Keratinocyte (primary cell): ENCODE data around the gene TEX13D. TPM values are rescaled to one million over a fixed set of nuclear protein-coding genes. Genes with fewer than 3 reads are reported as not detected.
A peak's percentile ranks its signal among the peaks of the same experiment; 100 is the strongest.
"Not testable (repeated sequence)": the region's sequence is repeated elsewhere in the genome, so short reads cannot be mapped to it uniquely, and the experiment has no call there.

Source experiments
- DNase-seq: peaks from one replicate; pipeline ENCODE4 v3.0.0-alpha.2; 2011; ENCODE audit warnings: low read depth, missing footprints, low spot score
- FAIRE-seq: peaks from 2 replicates; lab custom pipeline; 2011; peaks lifted over from hg19 to GRCh38; lab: Jason Lieb, UNC
- H2AFZ ChIP-seq: 2 replicates; pipeline ENCODE4 v1.6.0; 2012; ENCODE audit warnings: low read length, control low read depth, inconsistent platforms; ENCODE audit not compliant: control insufficient read depth
- H3K27ac ChIP-seq: 2 replicates; pipeline ENCODE4 v1.5.1; 2011; ENCODE audit warnings: low read length; ENCODE audit not compliant: control insufficient read depth, insufficient read depth
- H3K27me3 ChIP-seq: 3 replicates; pipeline ENCODE4 v1.6.0; 2011; ENCODE audit warnings: low read length; ENCODE audit not compliant: control insufficient read depth, insufficient read depth; ENCODE audit errors: extremely low read depth
- H3K36me3 ChIP-seq, 2 experiments: 2 replicates in 1 of 2; 3 replicates in 1 of 2; pipeline ENCODE4 v1.5.1; 2011; ENCODE audit warnings: low read length in 2 of 2, mild to moderate bottlenecking in 1 of 2; ENCODE audit not compliant: control insufficient read depth in 2 of 2, insufficient read depth in 2 of 2; ENCODE audit errors: extremely low read depth in 1 of 2
- H3K4me1 ChIP-seq: 3 replicates; pipeline ENCODE4 v1.5.1; 2011; ENCODE audit warnings: low read length; ENCODE audit not compliant: control insufficient read depth, insufficient read depth; ENCODE audit errors: extremely low read depth
- H3K4me2 ChIP-seq: 3 replicates; pipeline ENCODE4 v1.6.0; 2011; ENCODE audit warnings: low read depth, low read length; ENCODE audit not compliant: control insufficient read depth, insufficient read depth; ENCODE audit errors: extremely low read depth
- H3K4me3 ChIP-seq, 3 experiments: fragments of 200-600 bp in 1 of 3; sonication (generic) in 1 of 3; 2 replicates in 2 of 3; 3 replicates in 1 of 3; pipeline ENCODE4 v1.5.1; 2011 to 2016; ENCODE audit warnings: low read length in 3 of 3, mild to moderate bottlenecking in 3 of 3, control low read depth in 2 of 3, inconsistent platforms in 1 of 3, low read depth in 1 of 3, mixed read lengths in 1 of 3, mixed run types in 1 of 3, moderate library complexity in 1 of 3; ENCODE audit not compliant: control insufficient read depth in 2 of 3, insufficient read depth in 2 of 3; ENCODE audit errors: extremely low read depth in 1 of 3
- H3K79me2 ChIP-seq: 2 replicates; pipeline ENCODE4 v1.6.0; 2012; ENCODE audit warnings: low read length; ENCODE audit not compliant: control insufficient read depth, insufficient read depth
- H3K9ac ChIP-seq: 3 replicates; pipeline ENCODE4 v1.6.0; 2011; ENCODE audit warnings: low read length; ENCODE audit not compliant: control insufficient read depth, insufficient read depth; ENCODE audit errors: extremely low read depth
- H3K9me1 ChIP-seq: 3 replicates; pipeline ENCODE4 v1.6.0; 2011; ENCODE audit warnings: low read length; ENCODE audit not compliant: control insufficient read depth, insufficient read depth; ENCODE audit errors: extremely low read depth
- H3K9me3 ChIP-seq: 2 replicates; pipeline ENCODE4 v1.5.1; 2012; ENCODE audit warnings: low read depth, low read length; ENCODE audit not compliant: control insufficient read depth
- H4K20me1 ChIP-seq: 3 replicates; pipeline ENCODE4 v1.6.0; 2011; ENCODE audit warnings: low read length; ENCODE audit not compliant: control insufficient read depth, insufficient read depth; ENCODE audit errors: extremely low read depth
- EZH2 ChIP-seq: IDR thresholded peaks from one replicate; pipeline ENCODE4 v1.6.1; 2012; ENCODE audit warnings: inconsistent platforms, mild to moderate bottlenecking, low read length, moderate library complexity
- dilution Hi-C: fragments of 300-500 bp; cut with MboI; formaldehyde crosslinking; loops from one replicate; pipeline ENCODE4 v1.7.0; 2020; ENCODE audit warnings: low sequenced_read_pairs; ENCODE audit not compliant: extremely low pct_ligation_motif_present
- polyA plus RNA-seq, 5 experiments: library from polyadenylated mRNA; depleted of rRNA in 3 of 5; stranded (reverse) in 3 of 5; stranded (forward) in 1 of 5; unstranded in 1 of 5; fragments of >200 nt; gene quantifications; 1 replicate in 1 of 5; 2 replicates in 3 of 5; 3 replicates in 1 of 5; pipeline versions ENCODE4 v1.2.1 to v1.2.3, GENCODE V29; 2011 to 2012; ENCODE audit warnings: missing spikeins in 2 of 5, low read depth in 1 of 5, low replicate concordance in 1 of 5
- TF ChIP-seq, protein P1 (sequence below), 3 experiments: IDR thresholded peaks in 1 of 3; conservative IDR thresholded peaks in 1 of 3; optimal IDR thresholded peaks in 1 of 3; 2 replicates in 2 of 3; 3 replicates in 1 of 3; pipeline versions ENCODE3 to v1.5.1; 2011; ENCODE audit warnings: low read length in 3 of 3, mild to moderate bottlenecking in 3 of 3, moderate library complexity in 2 of 3, control low read depth in 1 of 3, inconsistent platforms in 1 of 3; ENCODE audit not compliant: insufficient read depth in 2 of 3; ENCODE audit errors: extremely low read depth in 1 of 3

TEX13D gene
- polyA plus RNA-seq, 1 donor (not counting 4 experiments of a cell fraction or from before 2014, with no cell fraction given) = not detected

GRCh38 chrX:124328765-124329164, 3.7 kb upstream of the TEX13D start:
- H3K27ac ChIP-seq = no peak overlapping the region
- no peaks in the 10 kb centered on the region for H3K9me1 ChIP-seq
- H3K27me3 ChIP-seq = no peaks in the 10 kb centered on the region
- no peaks in the 10 kb centered on the region for H4K20me1 ChIP-seq
- dilution Hi-C loops = no loop called here
- H3K4me3 ChIP-seq = no peak overlapping the region
- no peaks in the 10 kb centered on the region for H3K79me2 ChIP-seq
- H2AFZ ChIP-seq = no peak overlapping the region
- no peak for TF ChIP-seq EZH2
- TF ChIP-seq, protein P1, sequence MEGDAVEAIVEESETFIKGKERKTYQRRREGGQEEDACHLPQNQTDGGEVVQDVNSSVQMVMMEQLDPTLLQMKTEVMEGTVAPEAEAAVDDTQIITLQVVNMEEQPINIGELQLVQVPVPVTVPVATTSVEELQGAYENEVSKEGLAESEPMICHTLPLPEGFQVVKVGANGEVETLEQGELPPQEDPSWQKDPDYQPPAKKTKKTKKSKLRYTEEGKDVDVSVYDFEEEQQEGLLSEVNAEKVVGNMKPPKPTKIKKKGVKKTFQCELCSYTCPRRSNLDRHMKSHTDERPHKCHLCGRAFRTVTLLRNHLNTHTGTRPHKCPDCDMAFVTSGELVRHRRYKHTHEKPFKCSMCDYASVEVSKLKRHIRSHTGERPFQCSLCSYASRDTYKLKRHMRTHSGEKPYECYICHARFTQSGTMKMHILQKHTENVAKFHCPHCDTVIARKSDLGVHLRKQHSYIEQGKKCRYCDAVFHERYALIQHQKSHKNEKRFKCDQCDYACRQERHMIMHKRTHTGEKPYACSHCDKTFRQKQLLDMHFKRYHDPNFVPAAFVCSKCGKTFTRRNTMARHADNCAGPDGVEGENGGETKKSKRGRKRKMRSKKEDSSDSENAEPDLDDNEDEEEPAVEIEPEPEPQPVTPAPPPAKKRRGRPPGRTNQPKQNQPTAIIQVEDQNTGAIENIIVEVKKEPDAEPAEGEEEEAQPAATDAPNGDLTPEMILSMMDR (optimal IDR thresholded peaks at IDR 0.05 in 1 of 3, IDR thresholded peaks at IDR 0.05 in 1 of 3, conservative IDR thresholded peaks at IDR 0.05 in 1 of 3; ENCODE audit: extremely low read depth in 1 of 3, insufficient read depth in 2 of 3, low read length in 3 of 3) = no peak
- H3K4me2 ChIP-seq = no peak overlapping the region
- FAIRE-seq (peak; percentile 69), DNase-seq (peak; percentile 50)
- H3K4me1 ChIP-seq = peaks cover 3% of the 10 kb centered on the region
- no peaks in the 10 kb centered on the region for H3K9me3 ChIP-seq
- no peak overlapping the region for H3K9ac ChIP-seq
- no peaks in the 10 kb centered on the region for H3K36me3 ChIP-seq

- Histone ChIP-seq H3K9me1 (no peaks in the 10 kb centered on the region), H3K4me3 (no peak overlapping the region), H3K36me3 (no peaks in the 10 kb centered on the region), H3K27ac (no peak overlapping the region), H3K27me3 (no peaks in the 10 kb centered on the region), H3K9me3 (no peaks in the 10 kb centered on the region), H4K20me1 (no peaks in the 10 kb centered on the region), H2AFZ (no peak overlapping the region), H3K9ac (no peak overlapping the region), H3K4me1 (peaks cover 2% of the 10 kb centered on the region), H3K4me2 (no peak overlapping the region), H3K79me2 (no peaks in the 10 kb centered on the region)
- DNase-seq (no peak), FAIRE-seq (no peak)
- TF ChIP-seq, protein P1 (optimal IDR thresholded peaks at IDR 0.05 in 1 of 3, IDR thresholded peaks at IDR 0.05 in 1 of 3, conservative IDR thresholded peaks at IDR 0.05 in 1 of 3; ENCODE audit: extremely low read depth in 1 of 3, insufficient read depth in 2 of 3, low read length in 3 of 3) = no peak
- TF ChIP-seq EZH2 = no peak
- dilution Hi-C loops = no loop called here
Measured at GRCh38 chrX:124333862-124334261, 1.4 kb downstream of the TEX13D start.

DNA sequence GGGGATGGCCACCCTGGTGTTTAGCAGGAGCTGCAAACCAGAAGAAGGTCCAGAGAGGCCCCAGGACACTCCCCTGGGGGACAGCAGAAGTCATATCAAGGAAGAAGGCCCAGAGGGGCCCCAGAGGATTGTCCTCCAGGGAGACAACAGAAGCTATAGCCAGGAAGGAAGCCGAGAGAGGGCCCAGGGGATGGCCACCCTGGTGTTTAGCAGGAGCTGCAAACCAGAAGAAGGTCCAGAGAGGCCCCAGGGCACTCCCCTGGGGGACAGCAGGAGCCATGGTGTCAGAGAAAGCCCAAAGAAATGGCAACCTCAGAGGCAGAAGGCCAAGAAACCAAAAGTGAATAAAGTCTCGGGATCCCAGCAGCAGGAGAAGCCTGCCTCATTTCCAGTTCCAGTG, 2.1 kb downstream of the TEX13D start:
- dilution Hi-C loops, H2AFZ ChIP-seq, H4K20me1 ChIP-seq, H3K9me1 ChIP-seq, H3K79me2 ChIP-seq, H3K9me3 ChIP-seq, H3K9ac ChIP-seq, H3K4me2 ChIP-seq, FAIRE-seq, H3K36me3 ChIP-seq, H3K4me3 ChIP-seq, DNase-seq, H3K27ac ChIP-seq, H3K27me3 ChIP-seq, H3K4me1 ChIP-seq: not testable (repeated sequence)
